WTC11 (cell line): Measurements from ENCODE around the gene WWC1. TPM values are rescaled to one million over a fixed set of nuclear protein-coding genes. Genes with fewer than 3 reads are reported as not detected.

Experiments
- ATAC-seq: fragments of 200-7000 bp; cut with Tn5 transposase; 2 replicates; pipeline ENCODE4 v1.10.0; 2021; ENCODE audit warnings: mild to moderate bottlenecking, moderate library complexity
- CTCF ChIA-PET: fragments of 300-600 bp; sonication (Branson Sonifier 250); formaldehyde crosslinking; loops from one replicate; lab custom pipeline; 2021; ENCODE audit warnings: antibody characterized with exemption; lab: Charles Lee
- POLR2A ChIA-PET: fragments of 350-600 bp; sonication (Branson Sonifier 250); formaldehyde crosslinking; loops from one replicate; lab custom pipeline; 2021; ENCODE audit warnings: antibody characterized with exemption; lab: Charles Lee
- DNase-seq: peaks from one replicate; pipeline ENCODE4 v3.0.0; 2021; ENCODE audit warnings: low spot score
- H3K27ac Mint-ChIP-seq: 2 replicates; pipeline ENCODE4 v1.8.0; 2021; ENCODE audit warnings: mixed read lengths
- H3K27me3 Mint-ChIP-seq: 2 replicates; pipeline ENCODE4 v1.8.0; 2021; ENCODE audit warnings: low read depth, mild to moderate bottlenecking, moderate library complexity, mixed read lengths
- H3K36me3 Mint-ChIP-seq: 2 replicates; pipeline ENCODE4 v1.8.0; 2021; ENCODE audit warnings: mixed read lengths
- H3K4me1 Mint-ChIP-seq: 2 replicates; pipeline ENCODE4 v1.8.0; 2022; ENCODE audit warnings: mixed read lengths
- H3K4me3 Mint-ChIP-seq: 2 replicates; pipeline ENCODE4 v1.8.0; 2021; ENCODE audit warnings: mild to moderate bottlenecking, moderate library complexity, mixed read lengths
- H3K9me3 Mint-ChIP-seq: 2 replicates; pipeline ENCODE4 v1.8.0; 2021; ENCODE audit warnings: mixed read lengths
- ARID4B ChIP-seq: sonication (generic); formaldehyde crosslinking; IDR thresholded peaks from 2 replicates; pipeline ENCODE4 v1.8.0; 2023; ENCODE audit warnings: missing genetic modification reagents, mild to moderate bottlenecking, borderline replicate concordance
- CTCF ChIP-seq: fragments of 200-600 bp; IDR thresholded peaks from 2 replicates; pipeline ENCODE4 v1.8.0; 2022; ENCODE audit warnings: antibody characterized with exemption
- E2F1 ChIP-seq: sonication (generic); formaldehyde crosslinking; IDR thresholded peaks from 2 replicates; pipeline ENCODE4 v1.8.0; 2022; ENCODE audit warnings: mild to moderate bottlenecking, missing genetic modification reagents
- EMX1 ChIP-seq: fragments of 250-450 bp; sonication (Bioruptor Pico); IDR thresholded peaks from 2 replicates; pipeline ENCODE4 v1.8.0; 2021; ENCODE audit warnings: mild to moderate bottlenecking
- ERG ChIP-seq: fragments of 250-450 bp; sonication (Bioruptor Pico); IDR thresholded peaks from 2 replicates; pipeline ENCODE4 v1.8.0; 2021; ENCODE audit warnings: mild to moderate bottlenecking
- ETV6 ChIP-seq: sonication (generic); formaldehyde crosslinking; IDR thresholded peaks from 2 replicates; pipeline ENCODE4 v1.8.1; 2022; ENCODE audit warnings: mild to moderate bottlenecking, missing genetic modification reagents
- FOXJ3 ChIP-seq: sonication (generic); formaldehyde crosslinking; IDR thresholded peaks from 2 replicates; pipeline ENCODE4 v1.9.0; 2021; ENCODE audit warnings: missing genetic modification reagents, mild to moderate bottlenecking, borderline replicate concordance
- GRHL2 ChIP-seq: fragments of 250-450 bp; sonication (Bioruptor Pico); IDR thresholded peaks from 2 replicates; pipeline ENCODE4 v1.8.0; 2022; ENCODE audit warnings: mild to moderate bottlenecking, moderate library complexity; ENCODE audit not compliant: insufficient replicate concordance, severe bottlenecking
- GTF2I ChIP-seq: fragments of 250-450 bp; sonication (Bioruptor Pico); conservative IDR thresholded peaks from 2 replicates; pipeline ENCODE4 v1.4.0; 2021; ENCODE audit warnings: mild to moderate bottlenecking
- JUN ChIP-seq: sonication (generic); formaldehyde crosslinking; IDR thresholded peaks from 2 replicates; pipeline ENCODE4 v1.8.0; 2023; ENCODE audit warnings: mild to moderate bottlenecking, missing genetic modification reagents
- NFE2L1 ChIP-seq: sonication (generic); formaldehyde crosslinking; IDR thresholded peaks from 2 replicates; pipeline ENCODE4 v1.8.1; 2023; ENCODE audit warnings: missing genetic modification reagents
- NFYB ChIP-seq: sonication (generic); formaldehyde crosslinking; conservative IDR thresholded peaks from 2 replicates; pipeline ENCODE4 v1.8.0; 2022; ENCODE audit warnings: low read depth, missing genetic modification reagents
- ZNF281 ChIP-seq: sonication (generic); formaldehyde crosslinking; IDR thresholded peaks from 2 replicates; pipeline ENCODE4 v1.8.0; 2023; ENCODE audit warnings: mild to moderate bottlenecking, missing genetic modification reagents
- ZNF416 ChIP-seq: fragments of 250-450 bp; sonication (Bioruptor Pico); IDR thresholded peaks from 2 replicates; pipeline ENCODE4 v1.9.0; 2021; ENCODE audit warnings: mild to moderate bottlenecking, inconsistent platforms
- ZNF532 ChIP-seq: fragments of 250-450 bp; sonication (Bioruptor Pico); IDR thresholded peaks from 2 replicates; pipeline ENCODE4 v1.9.0; 2021; ENCODE audit warnings: mild to moderate bottlenecking, borderline replicate concordance
- ZNF671 ChIP-seq: fragments of 250-450 bp; sonication (Bioruptor Pico); IDR thresholded peaks from 2 replicates; pipeline ENCODE4 v1.8.0; 2021; ENCODE audit warnings: mild to moderate bottlenecking
- total RNA-seq: library from RNA; stranded (reverse); gene quantifications from 3 replicates; pipeline ENCODE4 v1.2.3, GENCODE V29; 2021

The WWC1 gene
- total RNA-seq, 1 experiment from 2014 or later, result 48.4 TPM

- TF ChIP-seq ZNF281 (no peak), ETV6 (CRISPR knock-in tag) (no peak), FOXJ3 (CRISPR knock-in tag) (no peak), ERG (CRISPR knock-in tag) (no peak)
Observed at GRCh38 chr5:168457542-168457941, 166.1 kb downstream of the WWC1 start (continued).

GRCh38 chr5:168460606-168461005 lies 169.2 kb downstream of the WWC1 start:
- DNase-seq (no peak), ATAC-seq (no peak)
- no peaks in the 10 kb centered on the region for H3K4me1 Mint-ChIP-seq
- H3K9me3 Mint-ChIP-seq, result no peaks in the 10 kb centered on the region
- no peaks in the 10 kb centered on the region for H3K27me3 Mint-ChIP-seq
- no peak overlapping the region for H3K4me3 Mint-ChIP-seq
- no peak overlapping the region for H3K27ac Mint-ChIP-seq
- ChIA-PET CTCF (no interaction called here), POLR2A (no interaction called here)
- H3K36me3 Mint-ChIP-seq, result peaks cover 54% of the 10 kb centered on the region
- TF ChIP-seq GTF2I (CRISPR knock-in tag) (no peak), ZNF281 (no peak), ZNF532 (CRISPR knock-in tag) (no peak), GRHL2 (CRISPR knock-in tag) (no peak), NFE2L1 (no peak), JUN (no peak), CTCF (no peak), ZNF671 (CRISPR knock-in tag) (no peak), E2F1 (CRISPR knock-in tag) (no peak), EMX1 (CRISPR knock-in tag) (no peak), ARID4B (CRISPR knock-in tag) (no peak), NFYB (CRISPR knock-in tag) (no peak), ERG (CRISPR knock-in tag) (no peak), ZNF416 (no peak)
